Peyer's patch (tissue), 4 donors: ENCODE results near the gene KCTD15. TPM values are rescaled to one million over a fixed set of nuclear protein-coding genes. Genes with fewer than 3 reads are reported as not detected.

Experiments used
- DNase-seq, 3 donors: peaks; one replicate each; pipeline ENCODE4 v3.0.0-alpha.2; 2017 to 2019
- H3K27ac ChIP-seq, 4 donors: fragments of 200-600 bp; sonication (generic); one replicate each; pipeline ENCODE4 v1.5.1; 2016 to 2019
- H3K27me3 ChIP-seq, 2 donors: fragments of 200-600 bp; sonication (generic); one replicate each; pipeline ENCODE4 v1.5.1; 2019
- H3K36me3 ChIP-seq, 3 donors: fragments of 200-600 bp; sonication (generic); one replicate each; pipeline ENCODE4 v1.5.1; 2016 to 2019
- H3K4me1 ChIP-seq, 4 donors: fragments of 200-600 bp; sonication (generic); one replicate each; pipeline ENCODE4 v1.5.1; 2016 to 2019
- H3K4me3 ChIP-seq, 4 donors: fragments of 200-600 bp; sonication (generic); 1 replicate in 3 of 4; 2 replicates in 1 of 4; pipeline ENCODE4 v1.5.1; 2016 to 2019; ENCODE audit warnings: mild to moderate bottlenecking in 1 of 4
- H3K9me3 ChIP-seq, 4 donors: fragments of 200-600 bp; sonication (generic); one replicate each; pipeline ENCODE4 v1.5.1; 2016 to 2019; ENCODE audit warnings: mild to moderate bottlenecking in 1 of 4
- POLR2A ChIP-seq, 2 donors: fragments of 450-650 bp; IDR thresholded peaks; one replicate each; pipeline ENCODE4 v1.5.1; 2017; ENCODE audit warnings: antibody characterized with exemption in 2 of 2, mild to moderate bottlenecking in 2 of 2, moderate library complexity in 2 of 2
- total RNA-seq, 4 donors: library from RNA; depleted of rRNA; stranded (reverse); fragments of >200 nt; gene quantifications; one replicate each; pipeline ENCODE4 v1.1.0, GENCODE V29; 2016
- TF ChIP-seq, protein P1 (sequence below), 6 experiments: fragments of 450-650 bp in 4 of 6; fragments of 200-600 bp in 2 of 6; sonication (generic) in 1 of 6; IDR thresholded peaks; one replicate each; pipeline ENCODE4 v1.5.1; 2017 to 2019; ENCODE audit warnings: antibody characterized with exemption in 6 of 6, mild to moderate bottlenecking in 3 of 6, moderate library complexity in 1 of 6

The KCTD15 gene
- total RNA-seq, 4 donors from 2014 or later: 5.4 to 33.5 (median 21.6) TPM

DNA sequence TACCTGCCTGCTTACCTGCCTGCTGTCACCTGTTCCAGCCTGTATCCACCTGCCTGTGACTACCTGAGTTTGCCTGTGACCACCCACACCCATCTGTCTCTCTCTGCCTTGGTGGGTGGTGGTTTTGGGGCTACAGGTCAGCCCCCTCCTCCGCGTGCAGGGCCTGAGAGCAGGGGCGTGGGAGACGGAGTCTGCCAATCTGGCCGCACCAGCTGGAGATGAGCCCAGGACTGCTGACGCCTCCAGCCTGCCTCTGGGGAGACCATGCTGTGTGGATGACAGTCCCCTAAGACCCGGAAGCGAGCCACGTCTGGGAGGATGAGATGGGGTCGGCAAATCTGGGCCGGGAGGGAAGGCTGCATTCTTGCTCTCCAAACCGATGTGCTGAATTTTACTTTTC lies 15.9 kb upstream of the KCTD15 start:
- Histone ChIP-seq H3K36me3 (no peaks in the 10 kb centered on the region), H3K27me3 (peaks cover 0 to 6% of the 10 kb centered on the region in 2 donors), H3K4me3 (no peak overlapping the region), H3K9me3 (no peaks in the 10 kb centered on the region), H3K4me1 (no peaks in the 10 kb centered on the region), H3K27ac (no peak overlapping the region)
- DNase-seq: no peak
- no peak for TF ChIP-seq POLR2A (IDR thresholded peaks at IDR 0.05)
- TF ChIP-seq, protein P1, sequence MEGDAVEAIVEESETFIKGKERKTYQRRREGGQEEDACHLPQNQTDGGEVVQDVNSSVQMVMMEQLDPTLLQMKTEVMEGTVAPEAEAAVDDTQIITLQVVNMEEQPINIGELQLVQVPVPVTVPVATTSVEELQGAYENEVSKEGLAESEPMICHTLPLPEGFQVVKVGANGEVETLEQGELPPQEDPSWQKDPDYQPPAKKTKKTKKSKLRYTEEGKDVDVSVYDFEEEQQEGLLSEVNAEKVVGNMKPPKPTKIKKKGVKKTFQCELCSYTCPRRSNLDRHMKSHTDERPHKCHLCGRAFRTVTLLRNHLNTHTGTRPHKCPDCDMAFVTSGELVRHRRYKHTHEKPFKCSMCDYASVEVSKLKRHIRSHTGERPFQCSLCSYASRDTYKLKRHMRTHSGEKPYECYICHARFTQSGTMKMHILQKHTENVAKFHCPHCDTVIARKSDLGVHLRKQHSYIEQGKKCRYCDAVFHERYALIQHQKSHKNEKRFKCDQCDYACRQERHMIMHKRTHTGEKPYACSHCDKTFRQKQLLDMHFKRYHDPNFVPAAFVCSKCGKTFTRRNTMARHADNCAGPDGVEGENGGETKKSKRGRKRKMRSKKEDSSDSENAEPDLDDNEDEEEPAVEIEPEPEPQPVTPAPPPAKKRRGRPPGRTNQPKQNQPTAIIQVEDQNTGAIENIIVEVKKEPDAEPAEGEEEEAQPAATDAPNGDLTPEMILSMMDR (IDR thresholded peaks at IDR 0.05): no peak

DNA sequence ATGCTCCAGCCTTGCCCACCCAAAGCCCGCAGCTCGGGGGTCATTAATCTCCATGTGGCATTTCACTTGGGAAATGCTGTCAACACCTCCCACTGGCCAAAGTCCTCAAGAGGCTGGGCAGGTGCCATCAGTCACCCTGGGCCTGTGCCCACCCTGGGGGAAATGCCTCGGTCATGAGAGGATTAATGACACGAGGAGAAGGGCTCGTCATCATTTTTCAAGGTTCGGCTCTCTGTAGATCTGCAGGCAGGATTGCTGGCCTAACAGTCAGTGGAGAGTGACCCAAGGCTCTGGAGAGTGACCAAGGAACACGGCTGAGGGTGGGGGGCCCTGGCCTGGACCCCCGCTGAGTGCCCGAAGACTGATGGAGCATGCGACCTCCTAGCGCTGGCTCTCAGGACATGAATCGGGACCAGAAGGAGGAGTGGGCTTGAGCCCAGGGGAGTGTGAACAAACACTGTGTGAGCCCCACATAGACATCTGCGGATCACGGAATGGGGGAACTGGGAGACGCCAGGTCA lies 15.2 kb upstream of the KCTD15 start:
- Histone ChIP-seq H3K4me1 (no peaks in the 10 kb centered on the region), H3K9me3 (no peaks in the 10 kb centered on the region), H3K27ac (no peak overlapping the region), H3K36me3 (no peaks in the 10 kb centered on the region), H3K4me3 (no peak overlapping the region), H3K27me3 (peaks cover 0 to 6% of the 10 kb centered on the region in 2 donors)
- TF ChIP-seq, protein P1 (IDR thresholded peaks at IDR 0.05): no peak
- no peak for TF ChIP-seq POLR2A (IDR thresholded peaks at IDR 0.05)
- no peak for DNase-seq

DNA sequence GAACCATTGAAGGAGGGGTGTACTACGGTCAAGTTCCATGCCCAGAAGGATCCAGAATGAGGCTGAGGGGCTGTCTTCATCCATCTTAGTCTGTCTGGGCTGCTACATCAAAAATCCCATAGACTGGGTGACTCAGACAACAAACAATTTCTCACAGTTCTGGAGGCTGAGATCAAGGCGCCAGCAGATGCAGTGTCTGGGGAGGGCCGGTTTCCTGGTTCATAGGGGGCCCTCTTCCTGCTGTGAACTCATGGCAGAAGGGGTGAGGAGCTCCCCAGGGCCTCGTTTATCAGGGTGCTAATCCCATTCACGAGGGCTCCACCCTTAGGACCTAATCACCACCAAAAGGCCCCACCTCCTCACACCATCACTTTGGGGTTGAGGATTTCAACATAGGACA lies 14.7 kb upstream of the KCTD15 start:
- no peak for TF ChIP-seq POLR2A (IDR thresholded peaks at IDR 0.05)
- TF ChIP-seq, protein P1 (IDR thresholded peaks at IDR 0.05): no peak
- DNase-seq: no peak

DNA sequence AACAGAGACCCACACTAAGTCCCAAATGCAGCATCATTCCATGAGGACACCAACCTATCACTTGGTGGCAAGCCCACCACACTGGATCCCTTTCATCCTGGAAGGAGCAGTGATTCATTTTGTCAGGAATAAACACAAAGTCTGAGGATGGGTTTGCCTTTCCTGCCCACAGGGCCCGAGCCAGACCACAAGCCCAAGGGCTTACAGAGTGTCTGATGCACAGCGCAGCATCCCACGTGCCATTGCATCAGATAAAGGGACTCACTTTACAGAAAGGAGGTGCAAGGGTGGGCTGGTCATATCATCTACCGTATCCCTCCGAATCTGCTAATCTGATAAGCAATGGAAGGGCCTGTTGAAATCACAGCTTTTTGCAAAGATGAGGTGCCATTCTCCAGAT lies 12.2 kb upstream of the KCTD15 start:
- no peaks in the 10 kb centered on the region for H3K4me1 ChIP-seq
- no peaks in the 10 kb centered on the region for H3K27me3 ChIP-seq
- H3K4me3 ChIP-seq: no peak overlapping the region
- no peaks in the 10 kb centered on the region for H3K9me3 ChIP-seq
- no peak for DNase-seq
- no peak overlapping the region for H3K27ac ChIP-seq
- no peak for TF ChIP-seq POLR2A (IDR thresholded peaks at IDR 0.05)
- TF ChIP-seq, protein P1 (IDR thresholded peaks at IDR 0.05): no peak
- no peaks in the 10 kb centered on the region for H3K36me3 ChIP-seq

More for the DNA sequence above, 14.7 kb upstream of the KCTD15 start:
- Histone ChIP-seq H3K4me1 (no peaks in the 10 kb centered on the region), H3K9me3 (no peaks in the 10 kb centered on the region), H3K27me3 (peaks cover 0 to 6% of the 10 kb centered on the region in 2 donors), H3K27ac (no peak overlapping the region), H3K4me3 (no peak overlapping the region), H3K36me3 (no peaks in the 10 kb centered on the region)

DNA sequence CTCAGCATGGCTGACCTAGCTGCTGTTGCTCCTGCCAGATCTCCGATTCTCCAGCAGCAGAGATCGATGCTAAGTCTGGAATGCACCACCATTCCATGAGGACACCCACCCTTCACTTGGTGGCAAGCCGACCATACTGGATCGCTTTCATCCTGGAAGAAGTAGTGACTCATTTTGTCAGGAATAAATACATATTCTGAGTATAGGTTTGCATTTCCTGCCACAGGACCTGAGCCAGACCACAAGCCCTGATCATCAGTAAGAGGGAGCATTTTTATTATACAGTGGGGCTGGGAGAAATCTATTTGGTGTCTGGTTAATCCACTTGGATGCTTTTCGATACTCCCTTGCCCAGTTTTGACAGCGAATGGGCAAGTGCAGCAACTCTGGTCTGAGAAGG lies 10.9 kb upstream of the KCTD15 start:
- Histone ChIP-seq H3K4me3 (no peak overlapping the region), H3K36me3 (no peaks in the 10 kb centered on the region), H3K27me3 (no peaks in the 10 kb centered on the region), H3K4me1 (no peaks in the 10 kb centered on the region), H3K9me3 (no peaks in the 10 kb centered on the region), H3K27ac (no peak overlapping the region)
- DNase-seq: no peak
- no peak for TF ChIP-seq POLR2A (IDR thresholded peaks at IDR 0.05)
- TF ChIP-seq, protein P1 (IDR thresholded peaks at IDR 0.05): no peak

DNA sequence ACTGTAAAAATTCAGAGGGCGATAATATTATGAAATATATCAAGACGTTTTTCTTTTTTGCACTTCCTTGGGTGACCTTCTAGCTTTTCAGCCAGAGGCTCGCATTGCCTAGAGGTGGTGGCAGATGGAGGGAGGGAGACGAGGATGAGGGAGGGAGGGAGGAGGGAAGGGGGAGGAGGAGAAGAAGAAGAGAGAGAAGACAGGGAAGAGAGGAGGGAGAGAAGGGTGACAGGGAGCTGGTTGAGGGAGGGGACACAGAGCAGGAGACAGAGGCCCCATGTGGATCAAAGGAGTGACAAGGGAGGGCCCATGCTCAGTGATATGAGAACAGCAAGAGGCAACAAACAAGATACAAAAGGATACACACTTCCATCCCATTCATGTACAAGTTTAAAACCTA lies 8.0 kb upstream of the KCTD15 start:
- TF ChIP-seq POLR2A (IDR thresholded peaks at IDR 0.05): no peak
- TF ChIP-seq, protein P1 (IDR thresholded peaks at IDR 0.05): no peak
- Histone ChIP-seq H3K9me3 (no peaks in the 10 kb centered on the region), H3K36me3 (no peaks in the 10 kb centered on the region), H3K27me3 (no peaks in the 10 kb centered on the region), H3K4me1 (no peaks in the 10 kb centered on the region), H3K27ac (no peak overlapping the region), H3K4me3 (no peak overlapping the region)
- no peak for DNase-seq
